H1 (cell line): ENCODE results near the gene SLAMF6. TPM values are rescaled to one million over a fixed set of nuclear protein-coding genes. Genes with fewer than 3 reads are reported as not detected.

Experiments
- ASH2L ChIP-seq: fragments of 200-600, 300-600 bp; sonication (generic); IDR thresholded peaks from one replicate; pipeline ENCODE4 v1.7.1; 2017; ENCODE audit warnings: low read length
- CTBP2 ChIP-seq: IDR thresholded peaks from 2 replicates; pipeline ENCODE4 v1.7.0; 2011; ENCODE audit warnings: borderline replicate concordance, mild to moderate bottlenecking, moderate library complexity, mixed read lengths, low read length; ENCODE audit not compliant: insufficient read depth, insufficient read length
- SIX5 ChIP-seq: IDR thresholded peaks from 2 replicates; pipeline ENCODE4 v1.6.1; 2011; ENCODE audit warnings: mild to moderate bottlenecking, low read depth, low read length
- SRF ChIP-seq: IDR thresholded peaks from 2 replicates; pipeline ENCODE4 v1.6.1; 2011; ENCODE audit warnings: mild to moderate bottlenecking, low read depth, low read length, moderate library complexity
- polyA plus RNA-seq, 7 experiments: library from polyadenylated mRNA; depleted of rRNA in 3 of 7; stranded (reverse) in 5 of 7; unstranded in 2 of 7; fragments of >200 nt in 5 of 7; fragments of 200-250 nt in 2 of 7; gene quantifications; 1 replicate in 5 of 7; 2 replicates in 1 of 7; 4 replicates in 1 of 7; pipeline versions ENCODE4 v1.2.1 to v1.2.3, GENCODE V29; 2011 to 2013; ENCODE audit warnings: missing spikeins in 2 of 7, mixed read lengths in 2 of 7
- total RNA-seq: library from RNA; stranded (reverse); fragmentation: NEBNext Ultra II Directional; extraction: Animal tissue kit (Norgen Biotek cat#: 25700); gene quantifications from 2 replicates; pipeline ENCODE4 v1.2.1, GENCODE V29; 2021
- TF ChIP-seq, protein P1 (sequence below): fragments of 300-600 bp; sonication (generic); IDR thresholded peaks from 2 replicates; pipeline ENCODE4 v1.7.1; 2012; ENCODE audit warnings: low read length, moderate library complexity, mild to moderate bottlenecking, inconsistent platforms; ENCODE audit not compliant: insufficient replicate concordance

SLAMF6 gene
- total and polyA plus RNA-seq, 2 of the 8 experiments (the other 6 are each of a cell fraction or from before 2014, with no cell fraction given), result not detected

- TF ChIP-seq, protein P1, sequence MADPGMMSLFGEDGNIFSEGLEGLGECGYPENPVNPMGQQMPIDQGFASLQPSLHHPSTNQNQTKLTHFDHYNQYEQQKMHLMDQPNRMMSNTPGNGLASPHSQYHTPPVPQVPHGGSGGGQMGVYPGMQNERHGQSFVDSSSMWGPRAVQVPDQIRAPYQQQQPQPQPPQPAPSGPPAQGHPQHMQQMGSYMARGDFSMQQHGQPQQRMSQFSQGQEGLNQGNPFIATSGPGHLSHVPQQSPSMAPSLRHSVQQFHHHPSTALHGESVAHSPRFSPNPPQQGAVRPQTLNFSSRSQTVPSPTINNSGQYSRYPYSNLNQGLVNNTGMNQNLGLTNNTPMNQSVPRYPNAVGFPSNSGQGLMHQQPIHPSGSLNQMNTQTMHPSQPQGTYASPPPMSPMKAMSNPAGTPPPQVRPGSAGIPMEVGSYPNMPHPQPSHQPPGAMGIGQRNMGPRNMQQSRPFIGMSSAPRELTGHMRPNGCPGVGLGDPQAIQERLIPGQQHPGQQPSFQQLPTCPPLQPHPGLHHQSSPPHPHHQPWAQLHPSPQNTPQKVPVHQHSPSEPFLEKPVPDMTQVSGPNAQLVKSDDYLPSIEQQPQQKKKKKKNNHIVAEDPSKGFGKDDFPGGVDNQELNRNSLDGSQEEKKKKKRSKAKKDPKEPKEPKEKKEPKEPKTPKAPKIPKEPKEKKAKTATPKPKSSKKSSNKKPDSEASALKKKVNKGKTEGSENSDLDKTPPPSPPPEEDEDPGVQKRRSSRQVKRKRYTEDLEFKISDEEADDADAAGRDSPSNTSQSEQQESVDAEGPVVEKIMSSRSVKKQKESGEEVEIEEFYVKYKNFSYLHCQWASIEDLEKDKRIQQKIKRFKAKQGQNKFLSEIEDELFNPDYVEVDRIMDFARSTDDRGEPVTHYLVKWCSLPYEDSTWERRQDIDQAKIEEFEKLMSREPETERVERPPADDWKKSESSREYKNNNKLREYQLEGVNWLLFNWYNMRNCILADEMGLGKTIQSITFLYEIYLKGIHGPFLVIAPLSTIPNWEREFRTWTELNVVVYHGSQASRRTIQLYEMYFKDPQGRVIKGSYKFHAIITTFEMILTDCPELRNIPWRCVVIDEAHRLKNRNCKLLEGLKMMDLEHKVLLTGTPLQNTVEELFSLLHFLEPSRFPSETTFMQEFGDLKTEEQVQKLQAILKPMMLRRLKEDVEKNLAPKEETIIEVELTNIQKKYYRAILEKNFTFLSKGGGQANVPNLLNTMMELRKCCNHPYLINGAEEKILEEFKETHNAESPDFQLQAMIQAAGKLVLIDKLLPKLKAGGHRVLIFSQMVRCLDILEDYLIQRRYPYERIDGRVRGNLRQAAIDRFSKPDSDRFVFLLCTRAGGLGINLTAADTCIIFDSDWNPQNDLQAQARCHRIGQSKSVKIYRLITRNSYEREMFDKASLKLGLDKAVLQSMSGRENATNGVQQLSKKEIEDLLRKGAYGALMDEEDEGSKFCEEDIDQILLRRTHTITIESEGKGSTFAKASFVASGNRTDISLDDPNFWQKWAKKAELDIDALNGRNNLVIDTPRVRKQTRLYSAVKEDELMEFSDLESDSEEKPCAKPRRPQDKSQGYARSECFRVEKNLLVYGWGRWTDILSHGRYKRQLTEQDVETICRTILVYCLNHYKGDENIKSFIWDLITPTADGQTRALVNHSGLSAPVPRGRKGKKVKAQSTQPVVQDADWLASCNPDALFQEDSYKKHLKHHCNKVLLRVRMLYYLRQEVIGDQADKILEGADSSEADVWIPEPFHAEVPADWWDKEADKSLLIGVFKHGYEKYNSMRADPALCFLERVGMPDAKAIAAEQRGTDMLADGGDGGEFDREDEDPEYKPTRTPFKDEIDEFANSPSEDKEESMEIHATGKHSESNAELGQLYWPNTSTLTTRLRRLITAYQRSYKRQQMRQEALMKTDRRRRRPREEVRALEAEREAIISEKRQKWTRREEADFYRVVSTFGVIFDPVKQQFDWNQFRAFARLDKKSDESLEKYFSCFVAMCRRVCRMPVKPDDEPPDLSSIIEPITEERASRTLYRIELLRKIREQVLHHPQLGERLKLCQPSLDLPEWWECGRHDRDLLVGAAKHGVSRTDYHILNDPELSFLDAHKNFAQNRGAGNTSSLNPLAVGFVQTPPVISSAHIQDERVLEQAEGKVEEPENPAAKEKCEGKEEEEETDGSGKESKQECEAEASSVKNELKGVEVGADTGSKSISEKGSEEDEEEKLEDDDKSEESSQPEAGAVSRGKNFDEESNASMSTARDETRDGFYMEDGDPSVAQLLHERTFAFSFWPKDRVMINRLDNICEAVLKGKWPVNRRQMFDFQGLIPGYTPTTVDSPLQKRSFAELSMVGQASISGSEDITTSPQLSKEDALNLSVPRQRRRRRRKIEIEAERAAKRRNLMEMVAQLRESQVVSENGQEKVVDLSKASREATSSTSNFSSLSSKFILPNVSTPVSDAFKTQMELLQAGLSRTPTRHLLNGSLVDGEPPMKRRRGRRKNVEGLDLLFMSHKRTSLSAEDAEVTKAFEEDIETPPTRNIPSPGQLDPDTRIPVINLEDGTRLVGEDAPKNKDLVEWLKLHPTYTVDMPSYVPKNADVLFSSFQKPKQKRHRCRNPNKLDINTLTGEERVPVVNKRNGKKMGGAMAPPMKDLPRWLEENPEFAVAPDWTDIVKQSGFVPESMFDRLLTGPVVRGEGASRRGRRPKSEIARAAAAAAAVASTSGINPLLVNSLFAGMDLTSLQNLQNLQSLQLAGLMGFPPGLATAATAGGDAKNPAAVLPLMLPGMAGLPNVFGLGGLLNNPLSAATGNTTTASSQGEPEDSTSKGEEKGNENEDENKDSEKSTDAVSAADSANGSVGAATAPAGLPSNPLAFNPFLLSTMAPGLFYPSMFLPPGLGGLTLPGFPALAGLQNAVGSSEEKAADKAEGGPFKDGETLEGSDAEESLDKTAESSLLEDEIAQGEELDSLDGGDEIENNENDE, result no peak
- TF ChIP-seq ASH2L (no peak), CTBP2 (no peak), SIX5 (no peak), SRF (no peak)
These were observed 21.6 kb upstream of the SLAMF6 start (continued) for GRCh38 chr1:160544647-160545046.
